Tibial nerve (tissue), 4 donors: ENCODE data around the gene TEX35. TPM values are rescaled to one million over a fixed set of nuclear protein-coding genes. Genes with fewer than 3 reads are reported as not detected.
A peak's percentile ranks its signal among the peaks of the same experiment; 100 is the strongest.

Experiments
- DNase-seq, 2 donors: peaks; one replicate each; pipeline ENCODE4 v3.0.0-alpha.2; 2019; ENCODE audit warnings: low spot score in 2 of 2
- H3K27ac ChIP-seq, 4 donors: fragments of 200-600 bp; sonication (generic) in 3 of 4; one replicate each; pipeline ENCODE4 v1.5.1; 2017 to 2019; ENCODE audit warnings: mild to moderate bottlenecking in 1 of 4
- H3K27me3 ChIP-seq, 2 donors: fragments of 200-600 bp; sonication (generic) in 1 of 2; one replicate each; pipeline versions ENCODE4 v1.5.1 to v1.6.0; 2017 to 2019
- H3K36me3 ChIP-seq, 3 donors: fragments of 200-600 bp; sonication (generic); one replicate each; pipeline ENCODE4 v1.5.1; 2018 to 2019
- H3K4me1 ChIP-seq, 4 donors: fragments of 200-600 bp; sonication (generic) in 3 of 4; one replicate each; pipeline ENCODE4 v1.5.1; 2017 to 2019
- H3K4me3 ChIP-seq, 4 donors: fragments of 200-600 bp; sonication (generic) in 3 of 4; one replicate each; pipeline ENCODE4 v1.5.1; 2017 to 2019; ENCODE audit warnings: mild to moderate bottlenecking in 1 of 4, moderate library complexity in 1 of 4
- H3K9me3 ChIP-seq, 4 donors: fragments of 200-600 bp; sonication (generic) in 3 of 4; one replicate each; pipeline ENCODE4 v1.5.1; 2017 to 2019
- CTCF ChIP-seq, 5 experiments: fragments of 200-600 bp in 3 of 5; fragments of 450-650 bp in 2 of 5; sonication (generic) in 3 of 5; IDR thresholded peaks; one replicate each; pipeline ENCODE4 v1.5.1; 2016 to 2019; ENCODE audit warnings: antibody characterized with exemption in 5 of 5, mild to moderate bottlenecking in 3 of 5, moderate library complexity in 2 of 5
- EP300 ChIP-seq, 2 donors: sonication (generic); formaldehyde crosslinking; IDR thresholded peaks; one replicate each; pipeline ENCODE4 v1.6.1; 2017; ENCODE audit warnings: antibody characterized with exemption in 2 of 2, mild to moderate bottlenecking in 1 of 2
- POLR2A ChIP-seq, 2 donors: fragments of 450-650 bp; IDR thresholded peaks; one replicate each; pipeline ENCODE4 v1.6.1; 2017; ENCODE audit warnings: antibody characterized with exemption in 2 of 2, mild to moderate bottlenecking in 2 of 2, moderate library complexity in 2 of 2
- WGBS, 2 donors: methylation state at CpG; one replicate each; pipeline ENCODE4 v1.1.5; 2018; 5-methylcytosine and 5-hydroxymethylcytosine counted together
- total RNA-seq, 4 donors: library from RNA; depleted of rRNA; stranded (reverse); fragments of >200 nt; gene quantifications; one replicate each; pipeline ENCODE4 v1.1.0, GENCODE V29; 2016

TEX35 gene
- total RNA-seq, 4 donors from 2014 or later: 4.2 TPM; not detected in 3

GRCh38 chr1:178530037-178530402 is 17.1 kb downstream of the TEX35 start:
- H3K27me3 ChIP-seq: no peaks in the 10 kb centered on the region
- no peak overlapping the region for H3K4me3 ChIP-seq
- no peaks in the 10 kb centered on the region for H3K9me3 ChIP-seq
- WGBS, 2 donors: 88 to 100% methylated on average over 1 to 2 of the region's 2 CpGs
- peaks cover 0 to 7% (median 2%) of the 10 kb centered on the region in 4 donors for H3K4me1 ChIP-seq
- no peak overlapping the region for H3K27ac ChIP-seq
- H3K36me3 ChIP-seq: no peaks in the 10 kb centered on the region
- no peak for TF ChIP-seq POLR2A (IDR thresholded peaks at IDR 0.05)
- no peak for TF ChIP-seq CTCF (IDR thresholded peaks at IDR 0.05)
- no peak for TF ChIP-seq EP300 (IDR thresholded peaks at IDR 0.05)
- DNase-seq: no peak

DNA sequence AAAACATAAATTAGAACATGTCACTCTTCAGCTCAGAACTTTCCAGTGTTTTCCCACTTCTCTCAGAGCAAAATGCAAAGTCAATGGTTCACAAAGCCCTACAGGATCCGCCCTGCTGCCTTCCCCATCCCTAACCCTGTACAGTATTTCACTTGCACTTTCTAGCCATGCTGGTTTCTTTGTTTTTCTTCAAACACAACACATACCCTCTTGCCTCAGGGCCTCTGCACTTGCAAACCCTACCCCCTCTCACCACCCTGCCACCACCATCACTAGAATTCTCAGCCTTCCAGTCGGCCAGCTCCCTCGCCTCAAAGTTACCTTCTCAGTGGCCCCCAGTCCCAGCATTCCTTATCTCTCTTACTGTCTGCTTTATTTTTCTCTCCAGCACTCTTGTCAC is 17.6 kb downstream of the TEX35 start:
- Histone ChIP-seq H3K36me3 (no peaks in the 10 kb centered on the region), H3K27ac (no peak overlapping the region), H3K27me3 (no peaks in the 10 kb centered on the region), H3K9me3 (no peaks in the 10 kb centered on the region), H3K4me1 (peaks cover 0 to 7% (median 2%) of the 10 kb centered on the region in 4 donors), H3K4me3 (no peak overlapping the region)
- WGBS, 2 donors: 91% methylated on average over 3 of the region's 3 CpGs
- TF ChIP-seq CTCF (IDR thresholded peaks at IDR 0.05) (no peak), EP300 (IDR thresholded peaks at IDR 0.05) (no peak), POLR2A (IDR thresholded peaks at IDR 0.05) (no peak)
- no peak for DNase-seq

DNA sequence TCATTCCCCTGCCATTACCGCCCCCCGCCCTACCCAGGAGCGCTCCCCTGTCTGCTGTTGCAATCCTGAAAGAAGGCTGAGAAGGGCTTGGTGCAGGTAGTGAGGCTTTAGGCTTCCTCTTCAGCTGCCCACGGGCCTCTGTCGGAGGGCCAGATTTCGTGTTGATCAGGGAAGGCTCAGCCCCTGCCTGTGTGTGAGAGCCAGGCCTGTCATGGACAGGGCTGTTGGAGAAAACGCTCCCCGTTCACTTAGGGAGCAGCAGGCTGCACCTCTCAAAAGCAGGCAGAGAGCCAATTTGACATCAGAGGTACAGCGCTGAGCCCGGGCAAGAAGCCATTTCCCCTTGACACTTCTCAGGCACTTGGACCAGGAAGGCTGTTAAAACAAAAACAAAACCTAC is 19.0 kb downstream of the TEX35 start:
- H3K4me3 ChIP-seq: no peak overlapping the region
- DNase-seq: no peak
- peaks cover 0 to 7% (median 2%) of the 10 kb centered on the region in 4 donors for H3K4me1 ChIP-seq
- H3K36me3 ChIP-seq: no peaks in the 10 kb centered on the region
- 61 to 89% methylated on average over 6 to 9 of the region's 10 CpGs for WGBS, 2 donors
- TF ChIP-seq CTCF (IDR thresholded peaks at IDR 0.05) (no peak), POLR2A (IDR thresholded peaks at IDR 0.05) (no peak), EP300 (IDR thresholded peaks at IDR 0.05) (no peak)
- no peak overlapping the region for H3K27ac ChIP-seq
- H3K27me3 ChIP-seq: no peaks in the 10 kb centered on the region
- no peaks in the 10 kb centered on the region for H3K9me3 ChIP-seq

DNA sequence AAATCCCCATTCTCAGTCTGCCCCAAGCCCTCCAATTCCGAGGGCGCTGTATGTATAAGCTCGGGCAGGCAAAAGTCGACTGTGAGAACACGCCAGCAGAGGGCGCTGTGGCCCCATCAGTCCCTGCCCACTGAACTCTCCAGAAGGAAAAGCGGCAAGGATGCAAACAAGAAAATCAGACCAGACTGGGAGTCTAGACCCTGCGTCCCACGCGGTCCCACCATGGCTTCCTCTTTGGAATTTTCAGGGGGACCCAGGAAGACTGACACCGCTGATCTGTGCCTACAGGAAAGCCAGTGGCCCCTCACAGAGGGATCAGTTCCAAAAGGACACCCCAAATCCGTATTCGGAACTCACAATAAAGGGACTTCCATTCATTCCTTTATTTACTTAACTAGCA is 19.5 kb downstream of the TEX35 start:
- no peaks in the 10 kb centered on the region for H3K27me3 ChIP-seq
- H3K4me1 ChIP-seq: peaks cover 0 to 7% (median 2%) of the 10 kb centered on the region in 4 donors
- WGBS, 2 donors: 13 to 15% methylated on average over 13 of the region's 13 CpGs
- H3K27ac ChIP-seq: no peak overlapping the region
- DNase-seq: peak; percentile 78 to 84
- TF ChIP-seq EP300 (IDR thresholded peaks at IDR 0.05): no peak
- peak; percentile 73 to 88 (median 83) for TF ChIP-seq CTCF (IDR thresholded peaks at IDR 0.05)
- H3K4me3 ChIP-seq: no peak overlapping the region
- no peaks in the 10 kb centered on the region for H3K36me3 ChIP-seq
- no peaks in the 10 kb centered on the region for H3K9me3 ChIP-seq

DNA sequence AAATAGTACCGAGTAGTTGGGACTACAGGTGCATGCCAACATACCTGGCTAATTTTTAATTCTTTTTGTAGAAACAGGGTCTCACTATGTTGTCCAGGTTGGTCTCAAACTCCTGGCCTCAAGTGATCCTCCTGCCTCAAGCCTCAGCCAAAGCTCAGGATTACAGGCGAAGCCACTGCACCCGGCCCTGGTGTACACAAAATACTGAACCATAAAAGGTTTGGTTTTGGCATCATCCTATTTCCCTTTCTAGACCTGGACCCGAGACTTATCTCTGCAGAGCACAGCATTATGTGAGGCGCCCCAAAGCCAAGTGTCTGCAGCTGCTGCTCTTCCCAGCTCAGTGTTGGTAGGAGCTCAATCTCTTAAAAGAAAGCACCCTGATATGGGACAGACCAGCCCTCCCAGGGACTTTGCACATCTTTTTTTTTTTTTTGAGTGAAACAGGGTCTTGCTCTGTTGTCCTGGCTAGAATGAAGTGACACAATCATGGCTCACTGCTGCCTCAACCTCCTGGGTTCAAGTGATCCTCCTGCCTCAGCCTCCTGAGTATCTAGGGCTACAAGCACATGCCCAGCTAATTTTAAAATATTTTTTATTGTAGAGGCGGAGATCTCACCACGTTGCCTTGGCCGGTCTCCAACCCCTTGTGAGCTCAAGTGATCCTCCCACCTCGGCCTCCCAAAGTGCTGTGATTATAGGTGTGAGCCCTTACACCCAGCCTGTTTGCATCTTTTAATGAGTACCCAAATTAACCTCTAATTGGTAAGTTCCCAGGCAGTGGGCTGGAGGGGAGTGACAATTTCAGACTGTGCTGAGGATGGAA is 20.4 kb downstream of the TEX35 start:
- Histone ChIP-seq H3K36me3 (no peaks in the 10 kb centered on the region), H3K4me1 (peaks cover 0 to 7% (median 2%) of the 10 kb centered on the region in 4 donors), H3K27me3 (no peaks in the 10 kb centered on the region), H3K9me3 (no peaks in the 10 kb centered on the region), H3K4me3 (no peak overlapping the region), H3K27ac (no peak overlapping the region)
- WGBS, 2 donors: 88% methylated on average over 9 of the region's 9 CpGs
- no peak for DNase-seq
- TF ChIP-seq POLR2A (IDR thresholded peaks at IDR 0.05) (no peak), CTCF (IDR thresholded peaks at IDR 0.05) (no peak), EP300 (IDR thresholded peaks at IDR 0.05) (no peak)
